SK-N-SH treated with all-trans-retinoic acid at 6 μM for 48 hours (cell line): ENCODE data around the gene PCBP3.

Source experiments
- ATAC-seq: fragments of 200-7000 bp; cut with Tn5 transposase; 3 replicates; pipeline ENCODE4 v1.9.1; 2020; ENCODE audit warnings: mild to moderate bottlenecking, moderate library complexity
- ARNTL ChIP-seq: fragments of 450-650 bp; formaldehyde crosslinking; IDR thresholded peaks from 2 replicates; pipeline ENCODE4 v1.5.0; 2020; ENCODE audit warnings: low read depth, mild to moderate bottlenecking, moderate library complexity, borderline replicate concordance
- BACH2 ChIP-seq: fragments of 250-450 bp; sonication (Bioruptor Pico); IDR thresholded peaks from 2 replicates; pipeline ENCODE4 v1.9.0; 2021; ENCODE audit warnings: mild to moderate bottlenecking, borderline replicate concordance
- CREB5 ChIP-seq: fragments of 250-450 bp; sonication (Bioruptor Pico); IDR thresholded peaks from 2 replicates; pipeline ENCODE4 v1.5.1; 2020; ENCODE audit warnings: low read depth, mild to moderate bottlenecking, moderate library complexity
- CSDC2 ChIP-seq: fragments of 250-450 bp; sonication (Bioruptor Pico); IDR thresholded peaks from 2 replicates; pipeline ENCODE4 v1.5.0; 2020; ENCODE audit warnings: mild to moderate bottlenecking, moderate library complexity
- CSRNP3 ChIP-seq: fragments of 250-450 bp; sonication (Bioruptor Pico); IDR thresholded peaks from 2 replicates; pipeline ENCODE4 v1.5.1; 2021; ENCODE audit warnings: mild to moderate bottlenecking, moderate library complexity
- GLIS3 ChIP-seq: fragments of 250-450 bp; sonication (Bioruptor Pico); IDR thresholded peaks from 2 replicates; pipeline ENCODE4 v1.5.0; 2020; ENCODE audit warnings: mild to moderate bottlenecking, moderate library complexity
- ISL1 ChIP-seq: fragments of 250-450 bp; sonication (Bioruptor Pico); IDR thresholded peaks from 2 replicates; pipeline ENCODE4 v2.1.2; 2022; ENCODE audit warnings: mild to moderate bottlenecking, moderate library complexity
- OSR1 ChIP-seq: fragments of 250-450 bp; sonication (Bioruptor Pico); IDR thresholded peaks from 2 replicates; pipeline ENCODE4 v1.8.0; 2022; ENCODE audit warnings: moderate library complexity, mild to moderate bottlenecking, inconsistent platforms
- PATZ1 ChIP-seq: fragments of 250-450 bp; sonication (Bioruptor Pico); IDR thresholded peaks from 2 replicates; pipeline ENCODE4 v1.8.0; 2020; ENCODE audit warnings: mild to moderate bottlenecking, moderate library complexity, borderline replicate concordance
- POU6F1 ChIP-seq: fragments of 250-450 bp; sonication (Bioruptor Pico); IDR thresholded peaks from 2 replicates; pipeline ENCODE4 v1.8.0; 2021; ENCODE audit warnings: low read depth, mild to moderate bottlenecking, moderate library complexity, borderline replicate concordance
- PPARA ChIP-seq: fragments of 250-450 bp; sonication (Bioruptor Pico); IDR thresholded peaks from 2 replicates; pipeline ENCODE4 v1.5.0; 2020; ENCODE audit warnings: mild to moderate bottlenecking, borderline replicate concordance
- RARB ChIP-seq: fragments of 250-450 bp; sonication (Bioruptor Pico); IDR thresholded peaks from 2 replicates; pipeline ENCODE4 v1.8.0; 2021; ENCODE audit warnings: mild to moderate bottlenecking, moderate library complexity
- SNAI2 ChIP-seq: fragments of 250-450 bp; sonication (Bioruptor Pico); IDR thresholded peaks from 2 replicates; pipeline ENCODE4 v1.5.0; 2020; ENCODE audit warnings: mild to moderate bottlenecking, moderate library complexity
- TCF4 ChIP-seq: fragments of 250-450 bp; sonication (Bioruptor Pico); IDR thresholded peaks from 2 replicates; pipeline ENCODE4 v1.8.0; 2021; ENCODE audit warnings: mild to moderate bottlenecking, moderate library complexity, borderline replicate concordance
- TOX ChIP-seq: fragments of 250-450 bp; sonication (Bioruptor Pico); IDR thresholded peaks from 2 replicates; pipeline ENCODE4 v1.8.0; 2021; ENCODE audit warnings: mild to moderate bottlenecking, moderate library complexity, borderline replicate concordance
- ZC3H10 ChIP-seq: fragments of 250-450 bp; sonication (Bioruptor Pico); IDR thresholded peaks from 2 replicates; pipeline ENCODE4 v1.5.1; 2021; ENCODE audit warnings: mild to moderate bottlenecking, moderate library complexity
- ZFP3 ChIP-seq: fragments of 250-450 bp; sonication (Bioruptor Pico); IDR thresholded peaks from 2 replicates; pipeline ENCODE4 v1.5.0; 2020; ENCODE audit warnings: mild to moderate bottlenecking, moderate library complexity
- ZFP30 ChIP-seq: fragments of 450-650 bp; formaldehyde crosslinking; IDR thresholded peaks from 2 replicates; pipeline ENCODE4 v1.5.0; 2022; ENCODE audit warnings: mild to moderate bottlenecking, moderate library complexity
- ZNF565 ChIP-seq: fragments of 450-650 bp; formaldehyde crosslinking; conservative IDR thresholded peaks from 2 replicates; pipeline ENCODE4 v1.5.0; 2020; ENCODE audit warnings: low read depth, mild to moderate bottlenecking, moderate library complexity
- ZNF70 ChIP-seq: fragments of 450-650 bp; formaldehyde crosslinking; IDR thresholded peaks from 2 replicates; pipeline ENCODE4 v1.5.0; 2020; ENCODE audit warnings: mild to moderate bottlenecking, moderate library complexity

PCBP3 gene

GRCh38 chr21:45845063-45845769 lies 201.7 kb downstream of the PCBP3 start:
- ATAC-seq, result no peak
- TF ChIP-seq PATZ1 (CRISPR knock-in tag), result no peak
- no peak for TF ChIP-seq CSDC2
- TF ChIP-seq OSR1 (CRISPR knock-in tag), result no peak

GRCh38 chr21:45845770-45846090 lies 202.2 kb downstream of the PCBP3 start:
- TF ChIP-seq GLIS3 (CRISPR knock-in tag), result no peak
- TF ChIP-seq RARB (CRISPR knock-in tag), result no peak

GRCh38 chr21:45846373-45847160 lies 203.0 kb downstream of the PCBP3 start:
- ATAC-seq, result no peak
- TF ChIP-seq PPARA (CRISPR knock-in tag) (no peak), ZFP3 (no peak), ZFP30 (CRISPR knock-in tag) (no peak), CSRNP3 (no peak), TOX (no peak), RARB (CRISPR knock-in tag) (no peak), ISL1 (CRISPR knock-in tag) (no peak), ZNF70 (CRISPR knock-in tag) (no peak), BACH2 (no peak), SNAI2 (CRISPR knock-in tag) (no peak), GLIS3 (CRISPR knock-in tag) (no peak), CSDC2 (no peak), POU6F1 (CRISPR knock-in tag) (no peak), ARNTL (CRISPR knock-in tag) (no peak), PATZ1 (CRISPR knock-in tag) (no peak), ZNF565 (CRISPR knock-in tag) (no peak)

More at GRCh38 chr21:45845770-45846090, 202.2 kb downstream of the PCBP3 start:
- no peak for ATAC-seq

GRCh38 chr21:45847870-45848269 lies 204.3 kb downstream of the PCBP3 start:
- no peak for ATAC-seq
- no peak for TF ChIP-seq CREB5 (CRISPR knock-in tag)
- TF ChIP-seq ZC3H10 (CRISPR knock-in tag), result no peak
- no peak for TF ChIP-seq BACH2
- no peak for TF ChIP-seq TCF4 (CRISPR knock-in tag)
- no peak for TF ChIP-seq CSRNP3
- no peak for TF ChIP-seq ZNF70 (CRISPR knock-in tag)
- TF ChIP-seq GLIS3 (CRISPR knock-in tag), result no peak
- no peak for TF ChIP-seq POU6F1 (CRISPR knock-in tag)
